Skeletal muscle cell (primary cell): ENCODE results near the gene PMEL.
"Not testable (repeated sequence)": the region's sequence is repeated elsewhere in the genome, so short reads cannot be mapped to it uniquely, and the experiment has no call there.

Experiments
- DNase-seq: peaks from one replicate; pipeline ENCODE4 v3.0.0-alpha.2; 2010; ENCODE audit warnings: low read depth
- H3K4me3 ChIP-seq: 2 replicates; pipeline ENCODE4 v1.5.1; 2011; ENCODE audit warnings: low read depth, mild to moderate bottlenecking, control low read depth, low read length, moderate library complexity

PMEL gene

GRCh38 chr12:55985341-55985740 lies 19.5 kb upstream of the PMEL start:
- no peak overlapping the region for H3K4me3 ChIP-seq
- no peak for DNase-seq

GRCh38 chr12:55984861-55985260 lies 19.0 kb upstream of the PMEL start:
- H3K4me3 ChIP-seq, result no peak overlapping the region
- no peak for DNase-seq

GRCh38 chr12:55983232-55983842 lies 17.5 kb upstream of the PMEL start:
- H3K4me3 ChIP-seq, result no peak overlapping the region
- no peak for DNase-seq

- no peak for DNase-seq
- H3K4me3 ChIP-seq, result no peak overlapping the region
Observed at GRCh38 chr12:55982319-55982936, 16.6 kb upstream of the PMEL start.

GRCh38 chr12:55981882-55982281 lies 16.0 kb upstream of the PMEL start:
- not testable (repeated sequence) for DNase-seq, H3K4me3 ChIP-seq

GRCh38 chr12:55979069-55979468 lies 13.2 kb upstream of the PMEL start:
- no peak for DNase-seq
- no peak overlapping the region for H3K4me3 ChIP-seq

- no peak for DNase-seq
- H3K4me3 ChIP-seq, result no peak overlapping the region
Observed at GRCh38 chr12:55978393-55978792, 12.6 kb upstream of the PMEL start.

- DNase-seq, result peak; percentile 17
- peak overlapping the region; percentile 95 for H3K4me3 ChIP-seq
Observed at GRCh38 chr12:55974308-55974730, 8.5 kb upstream of the PMEL start.

GRCh38 chr12:55973599-55974307 lies 7.9 kb upstream of the PMEL start, which contains the start of gene RAB5B:
Gene RAB5B (plus strand): TSS chr12:55974078. CDS start chr12:55986961, 12,883 bp downstream.
- peak; percentile 100 for DNase-seq
- peak within 1 kb of the TSS; percentile 95 for H3K4me3 ChIP-seq

GRCh38 chr12:55972911-55973598 lies 7.2 kb upstream of the PMEL start:
- H3K4me3 ChIP-seq, result peak overlapping the region; percentile 69
- DNase-seq, result peak; percentile 9

GRCh38 chr12:55972456-55972855 lies 6.6 kb upstream of the PMEL start:
- DNase-seq, result no peak
- H3K4me3 ChIP-seq, result peak overlapping the region; percentile 69

- H3K4me3 ChIP-seq, result no peak overlapping the region
- DNase-seq, result peak; percentile 26
Observed at GRCh38 chr12:55972042-55972441, 6.2 kb upstream of the PMEL start.

- DNase-seq, result peak; percentile 65
- no peak overlapping the region for H3K4me3 ChIP-seq
Observed at GRCh38 chr12:55970775-55971174, 4.9 kb upstream of the PMEL start.

- DNase-seq, result no peak
- no peak overlapping the region for H3K4me3 ChIP-seq
Observed at GRCh38 chr12:55969356-55969755, 3.5 kb upstream of the PMEL start.

- DNase-seq, result peak; percentile 14
- peak within 1 kb of the TSS; percentile 90 for H3K4me3 ChIP-seq
Observed at GRCh38 chr12:55966408-55967281, 803 bp upstream of the PMEL start, which contains the start of gene CDK2. Gene CDK2 (plus strand): TSS chr12:55966830. CDS start chr12:55967009, 179 bp downstream.

GRCh38 chr12:55965240-55965639 lies 602 bp downstream of the PMEL start:
- no peak overlapping the region for H3K4me3 ChIP-seq
- DNase-seq, result no peak

GRCh38 chr12:55963760-55964159 lies 2.1 kb downstream of the PMEL start:
- no peak overlapping the region for H3K4me3 ChIP-seq
- DNase-seq, result no peak

GRCh38 chr12:55957106-55957859 lies 8.6 kb downstream of the PMEL start:
- DNase-seq, result no peak
- no peak overlapping the region for H3K4me3 ChIP-seq
